Upper lobe of left lung (tissue), 4 donors: Measurements from ENCODE around the gene BHMT2.

Experiments
- POLR2A ChIP-seq, 4 donors: fragments of 450-650 bp; IDR thresholded peaks; one replicate each; pipeline ENCODE4 v1.5.1; 2016 to 2017; ENCODE audit warnings: antibody characterized with exemption in 4 of 4, mild to moderate bottlenecking in 2 of 4
- TF ChIP-seq, protein P1 (sequence below), 6 experiments: fragments of 450-650 bp in 4 of 6; fragments of 200-600 bp in 2 of 6; sonication (generic) in 2 of 6; IDR thresholded peaks; one replicate each; pipeline ENCODE4 v1.5.1; 2016 to 2019; ENCODE audit warnings: antibody characterized with exemption in 6 of 6

DNA sequence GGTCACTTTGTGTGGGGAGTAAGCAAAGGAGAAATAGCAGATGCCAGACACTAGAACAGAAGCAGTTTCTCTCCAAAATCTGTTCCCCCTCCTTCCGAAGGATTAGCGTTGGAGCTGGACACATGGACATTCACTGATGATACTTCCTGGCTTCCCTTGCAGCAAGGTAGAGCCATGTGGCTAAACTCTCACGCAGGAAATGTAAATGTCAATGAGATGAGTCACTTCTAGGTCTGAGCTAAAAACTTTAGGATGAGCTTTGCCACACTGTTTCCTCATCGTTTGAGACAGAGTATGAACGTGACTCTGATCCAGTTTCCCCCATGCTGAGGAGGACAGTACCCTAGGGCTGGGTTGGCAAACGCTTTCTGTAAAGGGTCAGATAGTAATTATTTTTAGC lies 5.1 kb downstream of the BHMT2 start:
- TF ChIP-seq, protein P1, sequence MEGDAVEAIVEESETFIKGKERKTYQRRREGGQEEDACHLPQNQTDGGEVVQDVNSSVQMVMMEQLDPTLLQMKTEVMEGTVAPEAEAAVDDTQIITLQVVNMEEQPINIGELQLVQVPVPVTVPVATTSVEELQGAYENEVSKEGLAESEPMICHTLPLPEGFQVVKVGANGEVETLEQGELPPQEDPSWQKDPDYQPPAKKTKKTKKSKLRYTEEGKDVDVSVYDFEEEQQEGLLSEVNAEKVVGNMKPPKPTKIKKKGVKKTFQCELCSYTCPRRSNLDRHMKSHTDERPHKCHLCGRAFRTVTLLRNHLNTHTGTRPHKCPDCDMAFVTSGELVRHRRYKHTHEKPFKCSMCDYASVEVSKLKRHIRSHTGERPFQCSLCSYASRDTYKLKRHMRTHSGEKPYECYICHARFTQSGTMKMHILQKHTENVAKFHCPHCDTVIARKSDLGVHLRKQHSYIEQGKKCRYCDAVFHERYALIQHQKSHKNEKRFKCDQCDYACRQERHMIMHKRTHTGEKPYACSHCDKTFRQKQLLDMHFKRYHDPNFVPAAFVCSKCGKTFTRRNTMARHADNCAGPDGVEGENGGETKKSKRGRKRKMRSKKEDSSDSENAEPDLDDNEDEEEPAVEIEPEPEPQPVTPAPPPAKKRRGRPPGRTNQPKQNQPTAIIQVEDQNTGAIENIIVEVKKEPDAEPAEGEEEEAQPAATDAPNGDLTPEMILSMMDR (IDR thresholded peaks at IDR 0.05): no peak
- no peak for TF ChIP-seq POLR2A (IDR thresholded peaks at IDR 0.05)
